ENCODE measurements around the gene NDUFB5.

NDUFB5 gene

GRCh38 chr3:179606534-179607085, 2.0 kb downstream of the NDUFB5 start:
- CTCF ChIA-PET, result no interaction called here
- POLR2A ChIA-PET, result no interaction called here
- no peak overlapping the region for H3K27ac ChIP-seq (ENCODE audit: extremely low read depth, low read depth, low read length)
- no peaks in the 10 kb centered on the region; the same call in 1 of the 2 replicates for H3K4me1 ChIP-seq (ENCODE audit: control insufficient read depth, insufficient read depth, low read length)
- no peaks in the 10 kb centered on the region for H3K9me3 ChIP-seq (ENCODE audit: control insufficient read depth, insufficient read depth, low read depth, low read length)
- TF ChIP-seq ZNF660 (tag by site-specific recombination; IDR thresholded peaks at IDR 0.05) (no peak), KLF8 (tag by site-specific recombination; IDR thresholded peaks at IDR 0.05) (no peak), ZNF621 (tag by site-specific recombination; IDR thresholded peaks at IDR 0.05) (no peak), ZBTB1 (tag by site-specific recombination; IDR thresholded peaks at IDR 0.05) (no peak)
- H3K4me3 ChIP-seq (ENCODE audit: low read depth, low read length), result no peak overlapping the region
- H3K36me3 ChIP-seq (ENCODE audit: control insufficient read depth in 2 of 2, insufficient read depth in 1 of 2, low read length in 2 of 2), result peaks cover 9 to 22% of the 10 kb centered on the region in 2 experiments; a peak in 2 of 3 replicates

GRCh38 chr3:179608931-179609720, 4.5 kb downstream of the NDUFB5 start:
- CTCF ChIA-PET, result no interaction called here
- peaks cover 5 to 16% of the 10 kb centered on the region in 2 experiments; a peak in 2 of 3 replicates for H3K36me3 ChIP-seq (ENCODE audit: control insufficient read depth in 2 of 2, insufficient read depth in 1 of 2, low read length in 2 of 2)
- H3K27ac ChIP-seq (ENCODE audit: extremely low read depth, low read depth, low read length), result no peak overlapping the region
- H3K9me3 ChIP-seq (ENCODE audit: control insufficient read depth, insufficient read depth, low read depth, low read length), result no peaks in the 10 kb centered on the region
- POLR2A ChIA-PET, result no interaction called here
- H3K4me3 ChIP-seq (ENCODE audit: low read depth, low read length), result no peak overlapping the region
- no peak for TF ChIP-seq ZNF354C (tag by site-specific recombination; IDR thresholded peaks at IDR 0.05; ENCODE audit: borderline replicate concordance, low read depth)
- no peak for TF ChIP-seq ZNF747 (tag by site-specific recombination; IDR thresholded peaks at IDR 0.05)
- no peak for TF ChIP-seq SCRT1 (tag by site-specific recombination; IDR thresholded peaks at IDR 0.05; ENCODE audit: borderline replicate concordance)
- TF ChIP-seq ZNF10 (tag by site-specific recombination; IDR thresholded peaks at IDR 0.05), result no peak
- no peak for TF ChIP-seq ZNF837 (tag by site-specific recombination; IDR thresholded peaks at IDR 0.05)
- TF ChIP-seq ZSCAN18 (tag by site-specific recombination; IDR thresholded peaks at IDR 0.05), result no peak
- TF ChIP-seq ZBTB26 (tag by site-specific recombination; optimal IDR thresholded peaks at IDR 0.05), result no peak
- TF ChIP-seq REST (tag by site-specific recombination; IDR thresholded peaks at IDR 0.05), result no peak
- no peak for TF ChIP-seq PRDM10 (tag by site-specific recombination; IDR thresholded peaks at IDR 0.05)
- no peak for TF ChIP-seq ZNF645 (tag by site-specific recombination; IDR thresholded peaks at IDR 0.05)
- no peak for TF ChIP-seq ZNF549 (tag by site-specific recombination; IDR thresholded peaks at IDR 0.05)
- H3K4me1 ChIP-seq (ENCODE audit: control insufficient read depth, insufficient read depth, low read length), result no peaks in the 10 kb centered on the region

Measured in HEK293 (cell line).